NCI-H1930 (cell line): Measurements from ENCODE around the gene MTR.
"Not testable (repeated sequence)": the region's sequence is repeated elsewhere in the genome, so short reads cannot be mapped to it uniquely, and the experiment has no call there.

ENCODE experiments used
- DNase-seq, 2 experiments: peaks; one replicate each; lab custom pipeline; 2025; lab: John Stamatoyannopoulos, UW

MTR gene

DNA sequence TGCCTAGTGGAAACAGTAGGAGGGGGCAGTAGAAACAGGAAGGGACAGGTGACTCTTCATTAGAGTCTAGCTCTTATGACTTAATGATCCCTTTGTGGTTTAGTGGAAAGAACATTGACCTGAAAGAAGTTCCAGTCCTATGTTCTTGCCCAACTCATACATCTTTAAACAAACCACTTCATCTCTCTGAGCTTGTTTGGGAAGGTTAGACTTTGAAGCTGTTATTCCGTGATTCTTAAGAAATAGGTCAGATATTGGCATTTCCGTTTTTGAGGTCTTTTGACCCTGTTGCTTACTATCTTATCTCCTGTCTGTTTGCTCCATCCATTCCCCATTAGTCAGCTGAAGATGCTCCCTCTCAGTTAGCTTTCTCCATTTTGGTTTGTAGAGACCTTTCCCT lies 38.5 kb downstream of the MTR start:
- no peak for DNase-seq

DNA sequence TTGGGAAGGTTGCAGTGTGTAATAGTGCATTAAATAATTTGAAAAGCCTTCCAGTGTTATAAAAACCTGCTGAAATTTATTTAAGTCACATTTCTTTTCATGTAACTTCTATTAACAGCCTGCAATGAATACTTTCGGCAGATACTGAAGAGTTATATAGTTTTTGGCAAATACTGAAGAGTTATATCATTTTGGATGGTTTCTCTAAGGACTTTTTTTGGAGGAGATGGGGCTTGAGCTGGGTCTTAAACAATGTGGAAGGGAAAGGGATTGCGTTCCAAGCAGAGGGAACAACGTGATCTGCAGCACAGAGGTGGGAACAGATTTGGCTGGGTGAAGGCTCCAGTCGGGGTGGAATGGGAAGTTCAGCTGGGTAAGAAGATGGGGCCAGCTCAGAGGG lies 39.8 kb downstream of the MTR start:
- DNase-seq: no peak

DNA sequence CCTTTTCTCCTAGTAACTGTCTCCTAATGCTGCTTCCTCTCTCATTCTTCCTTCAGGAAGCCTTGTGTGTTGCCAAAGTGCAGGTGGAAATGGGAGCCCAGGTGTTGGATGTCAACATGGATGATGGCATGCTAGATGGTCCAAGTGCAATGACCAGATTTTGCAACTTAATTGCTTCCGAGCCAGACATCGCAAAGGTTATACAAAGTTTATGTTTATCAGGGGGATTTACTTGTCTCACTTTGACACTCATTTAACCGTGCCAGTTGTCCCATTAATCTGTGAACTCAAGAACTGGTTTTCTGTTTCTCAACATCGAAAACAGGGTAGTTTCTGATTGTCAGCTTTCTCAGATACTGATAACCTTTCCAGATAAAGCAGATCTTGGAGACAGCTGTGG lies 40.4 kb downstream of the MTR start:
- no peak for DNase-seq

DNA sequence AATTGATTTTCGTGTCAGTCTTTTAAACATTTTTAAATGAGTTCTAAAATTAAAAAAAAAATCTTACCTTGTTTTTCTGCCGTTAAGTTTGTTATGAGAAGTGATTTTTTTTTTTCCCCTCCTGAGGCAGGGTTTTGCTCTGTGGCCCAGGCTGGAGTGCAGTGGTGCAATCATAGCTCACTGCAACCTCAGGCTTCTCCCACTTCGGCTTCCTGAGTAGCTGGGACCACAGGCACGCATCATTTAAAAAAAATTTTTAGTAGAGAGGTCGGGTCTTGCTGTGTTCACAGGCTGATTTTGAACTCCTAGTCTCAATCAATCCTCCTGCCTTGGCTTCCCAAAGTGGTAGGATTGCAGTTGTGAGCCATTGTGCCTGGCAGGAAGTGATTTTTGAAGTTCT lies 41.1 kb downstream of the MTR start:
- no peak for DNase-seq

DNA sequence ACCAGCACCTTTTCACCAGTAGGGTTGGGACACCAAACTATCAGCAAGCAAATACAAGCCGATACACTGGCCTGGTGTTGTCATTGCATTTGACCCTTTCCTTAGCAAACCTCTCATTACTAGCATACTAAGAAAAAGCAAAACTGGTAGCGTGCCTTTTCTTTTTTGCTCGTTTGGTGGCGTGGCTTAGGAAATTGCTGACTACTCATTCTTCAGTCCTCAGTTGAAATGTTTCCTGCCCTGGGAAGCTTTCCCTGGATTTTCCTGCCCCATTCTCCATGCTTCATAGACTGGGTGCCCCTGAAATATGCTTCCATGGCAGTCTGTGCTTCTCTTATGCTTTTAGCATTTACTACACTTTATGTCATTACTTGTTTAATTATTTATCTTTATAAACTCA lies 42.0 kb downstream of the MTR start:
- DNase-seq: no peak

DNA sequence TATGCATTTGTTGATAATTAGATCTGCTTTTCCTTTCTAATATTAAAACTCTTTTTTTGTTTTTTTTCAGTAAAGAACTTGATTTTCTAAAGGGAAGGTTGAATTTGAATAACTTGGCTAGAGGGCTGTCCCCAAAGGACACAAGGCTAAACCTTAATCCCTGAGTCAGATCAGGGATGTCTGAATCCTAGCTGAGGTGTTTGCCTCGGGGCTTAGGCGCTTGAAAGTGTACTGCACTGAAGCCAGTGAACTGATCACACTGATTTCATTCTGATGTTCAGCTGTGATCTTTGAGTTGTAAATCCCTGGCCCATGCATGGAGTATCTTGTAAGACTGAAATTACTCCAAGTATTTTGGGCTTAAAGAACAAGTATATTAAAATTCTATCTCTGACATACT lies 42.8 kb downstream of the MTR start:
- DNase-seq: no peak

DNA sequence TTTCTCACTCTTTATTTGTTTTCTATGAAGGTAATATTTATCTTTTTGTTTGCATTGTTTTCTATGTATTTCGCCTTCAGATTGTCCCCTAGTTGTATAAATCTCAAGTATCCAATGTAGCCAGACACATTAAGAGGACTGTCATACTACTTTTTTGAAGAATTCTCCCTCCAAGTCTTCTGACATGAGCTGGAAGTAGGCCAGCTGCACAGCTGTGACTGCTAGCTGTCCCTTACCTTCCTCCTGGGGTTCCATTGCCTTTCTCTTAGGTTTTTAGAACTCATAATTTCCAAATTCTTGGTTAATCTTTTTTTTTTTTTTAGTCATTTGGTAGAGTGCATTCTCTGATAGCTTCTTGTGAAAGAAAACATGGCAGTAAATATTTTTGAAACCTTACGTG lies 46.2 kb downstream of the MTR start:
- no peak for DNase-seq

DNA sequence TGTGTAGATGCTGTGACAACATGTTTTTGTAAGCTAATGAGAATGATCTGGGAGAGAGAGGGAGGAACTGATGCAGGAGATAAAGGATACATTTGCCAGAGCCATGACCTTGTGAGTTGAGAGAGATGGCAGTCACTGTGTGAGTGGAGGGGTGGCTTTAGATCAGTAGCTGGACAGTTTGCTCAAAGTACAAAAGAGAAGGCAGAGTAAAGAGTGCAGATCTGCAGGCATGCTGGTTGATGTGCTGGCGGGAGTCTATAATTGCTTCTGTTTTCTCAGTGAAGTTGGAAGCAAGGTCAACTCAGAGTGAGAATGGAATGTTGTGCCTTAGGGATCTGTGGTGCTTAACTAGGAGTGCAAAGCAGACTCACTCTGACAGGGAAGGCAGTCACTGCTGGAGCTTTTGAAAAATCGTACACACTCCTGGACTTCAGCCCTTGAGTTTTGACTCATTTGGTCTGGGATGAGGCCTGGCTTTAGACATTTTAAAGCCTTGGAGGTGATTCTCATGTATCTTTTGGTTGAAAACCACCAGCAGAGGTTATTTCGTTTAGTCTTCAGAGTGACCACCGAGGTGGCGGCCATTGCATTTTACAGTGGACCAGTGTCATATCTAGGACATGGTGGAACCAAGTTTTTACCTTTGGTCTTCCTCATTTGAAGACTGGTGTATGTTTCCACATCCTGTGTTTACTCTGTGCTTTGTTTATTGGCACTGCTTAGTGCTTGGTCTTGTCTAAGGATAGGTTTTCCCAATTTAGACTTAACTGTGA lies 49.6 kb downstream of the MTR start:
- DNase-seq: no peak

DNA sequence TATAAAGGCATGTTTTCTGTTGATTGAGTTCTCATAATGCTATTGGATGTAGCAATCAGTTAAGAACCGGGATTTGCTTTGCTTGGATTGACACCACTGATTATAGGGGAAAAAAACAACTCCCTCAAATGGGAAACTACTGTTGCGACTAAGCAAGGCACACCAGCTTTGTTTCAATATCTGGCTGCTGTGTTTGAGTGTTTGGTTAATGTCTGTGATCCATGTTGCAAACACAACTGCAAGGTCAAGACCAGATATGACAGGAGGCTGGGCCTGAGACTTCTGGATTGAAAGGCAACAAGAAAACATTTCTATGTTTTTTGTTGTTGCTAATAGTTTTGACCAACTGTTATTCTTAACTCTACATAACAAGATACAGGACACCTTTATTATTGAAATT lies 50.7 kb downstream of the MTR start:
- DNase-seq: no peak

DNA sequence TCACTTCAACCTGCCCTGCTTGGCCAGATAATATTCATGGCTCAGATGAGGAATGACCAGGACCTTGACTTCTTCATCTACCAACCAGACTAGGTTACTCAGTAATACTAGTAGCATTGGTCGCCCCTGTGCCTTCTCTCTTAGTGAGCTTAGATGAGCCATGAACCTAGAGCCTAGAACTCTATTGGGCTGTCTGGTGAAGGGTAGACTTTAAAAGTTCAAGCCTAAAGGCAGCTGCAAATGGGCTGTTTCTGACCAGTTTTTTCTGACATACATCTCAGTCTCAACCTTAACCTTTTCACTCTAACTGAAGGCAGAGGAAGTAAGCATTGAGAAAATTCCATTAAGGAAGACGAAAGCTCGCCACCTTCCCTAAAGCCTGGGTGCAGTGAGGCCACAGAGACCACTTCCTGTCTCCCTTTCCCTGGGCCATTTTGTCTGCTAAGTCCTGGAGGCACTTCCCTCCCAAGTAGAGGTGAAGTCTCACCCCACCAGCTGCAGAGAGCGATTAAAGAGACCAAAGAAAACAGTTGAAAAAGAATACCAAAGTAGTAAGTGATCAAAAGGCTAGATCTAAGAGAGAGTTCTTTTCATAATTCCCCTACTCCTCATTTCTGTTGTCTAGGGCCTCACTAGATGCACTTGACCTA lies 53.3 kb downstream of the MTR start:
- no peak for DNase-seq

DNA sequence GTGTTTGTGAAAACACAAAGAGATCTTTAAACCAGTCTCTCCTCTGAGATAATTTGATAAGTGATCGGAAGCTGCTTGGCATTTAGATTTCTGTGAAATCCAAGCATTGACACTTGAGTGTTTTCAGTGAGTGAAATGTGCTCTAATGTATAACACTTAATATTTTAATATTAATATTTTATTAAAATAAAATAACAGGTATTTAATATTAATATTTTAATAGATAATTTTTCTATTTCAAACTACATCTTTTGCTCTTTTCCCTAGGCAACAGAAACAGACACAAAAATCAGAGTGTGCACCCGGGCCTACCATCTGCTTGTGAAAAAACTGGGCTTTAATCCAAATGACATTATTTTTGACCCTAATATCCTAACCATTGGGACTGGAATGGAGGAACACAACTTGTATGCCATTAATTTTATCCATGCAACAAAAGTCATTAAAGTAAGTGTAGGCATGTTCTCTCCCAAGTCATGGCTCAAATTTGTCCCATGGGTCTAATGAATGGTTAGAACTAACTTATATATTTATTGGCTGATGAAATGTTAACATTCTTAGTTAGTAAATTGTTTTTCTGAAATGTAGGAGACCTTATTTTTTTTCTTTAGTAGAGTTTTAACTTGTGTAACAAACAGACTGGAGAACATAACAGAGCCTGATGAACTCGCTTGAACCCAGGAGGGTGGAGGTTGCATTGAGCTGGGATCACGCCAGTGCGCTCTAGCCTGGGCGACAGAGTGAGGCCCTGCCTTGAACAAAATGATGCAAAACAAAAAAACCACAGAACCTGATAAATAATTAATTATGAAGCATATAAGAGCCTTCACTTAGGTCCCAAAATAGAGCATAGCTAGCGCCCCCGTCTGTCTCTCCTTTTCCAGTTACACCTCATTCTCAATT lies 55.2 kb downstream of the MTR start:
- DNase-seq: no peak

DNA sequence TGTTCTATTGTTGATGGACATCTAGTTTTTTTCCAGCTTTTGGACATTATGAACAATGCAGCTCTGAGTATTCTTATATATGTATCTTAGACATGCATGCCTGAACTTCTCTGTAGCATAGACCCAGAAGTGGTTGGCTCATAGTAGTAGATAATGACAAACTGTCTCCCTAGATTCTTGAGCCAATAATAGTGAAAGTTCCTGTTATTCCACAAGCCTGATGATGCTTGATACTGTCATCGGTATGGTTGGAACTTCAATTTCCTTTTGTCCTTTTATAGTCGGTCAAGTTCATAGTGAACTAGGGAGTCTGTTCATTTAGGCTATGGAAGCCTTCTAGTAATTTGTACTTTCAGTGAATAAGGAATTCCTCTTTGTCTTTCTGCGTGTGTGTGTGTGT lies 56.8 kb downstream of the MTR start:
- DNase-seq: no peak

DNA sequence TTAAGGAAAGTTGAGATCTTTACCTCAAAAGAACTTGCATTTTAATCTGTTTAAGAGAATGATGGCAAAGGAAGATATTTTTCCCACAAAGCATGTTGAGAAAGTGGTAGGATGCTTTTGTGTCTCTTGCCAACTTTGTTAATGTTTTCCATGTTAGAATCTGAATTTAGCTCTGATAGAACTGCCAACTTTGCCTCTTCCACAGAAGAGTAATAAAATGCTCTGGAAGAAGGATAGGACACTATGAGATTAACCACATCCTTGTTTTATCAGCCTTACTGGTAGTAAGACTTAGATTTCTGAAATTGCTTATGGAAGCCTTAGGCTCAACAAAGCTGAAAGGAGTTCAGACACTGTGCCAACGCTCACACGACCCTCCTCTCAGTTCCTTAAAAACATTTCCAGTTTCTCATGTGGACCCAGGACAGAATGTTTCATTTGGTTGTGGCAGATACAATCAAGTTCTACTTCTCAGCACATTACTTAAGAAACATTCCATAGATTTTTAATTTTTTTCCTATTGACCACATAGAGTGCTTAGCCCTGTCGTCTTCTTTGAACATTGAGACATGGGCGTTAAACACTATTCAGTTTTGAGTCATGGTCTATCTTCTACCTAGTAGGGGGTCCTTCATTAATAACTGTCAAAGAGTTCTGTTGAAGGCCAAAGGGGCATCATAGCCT lies 59.0 kb downstream of the MTR start:
- no peak for DNase-seq

DNA sequence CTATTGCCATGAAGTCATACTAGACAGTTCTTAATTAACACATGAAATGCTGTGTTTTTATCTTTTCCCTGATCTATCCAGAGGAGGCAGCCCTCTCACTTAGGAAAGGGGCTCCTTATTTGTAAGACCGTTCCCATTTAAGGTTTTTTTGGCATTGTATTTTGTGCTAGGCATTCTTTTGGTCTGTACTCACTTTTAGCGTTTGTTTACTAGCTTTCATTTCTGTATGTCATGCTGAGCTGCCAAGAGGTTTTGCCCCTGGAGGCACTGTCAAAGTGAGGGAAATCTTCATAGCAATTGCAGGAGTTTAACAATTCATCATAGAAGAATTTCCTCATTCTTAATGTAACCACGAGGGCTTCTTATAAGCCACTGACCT lies 59.5 kb downstream of the MTR start:
- no peak for DNase-seq

DNA sequence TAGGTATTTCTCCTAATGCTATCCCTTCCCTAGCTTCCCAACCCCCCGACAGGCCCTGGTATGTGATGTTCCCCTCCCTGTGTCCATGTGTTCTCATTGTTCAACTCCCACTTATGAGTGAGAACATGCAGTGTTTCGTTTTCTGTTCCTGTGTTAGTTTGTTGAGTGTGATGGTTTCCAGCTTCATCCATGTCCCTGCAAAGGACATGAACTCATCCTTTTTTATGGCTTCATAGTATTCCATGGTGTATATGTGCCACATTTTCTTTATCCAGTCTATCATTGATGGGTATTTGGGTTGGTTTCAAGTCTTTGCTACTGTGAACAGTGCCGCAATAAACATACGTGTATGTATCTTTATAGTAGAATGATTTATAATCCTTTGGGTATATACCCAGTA lies 61.6 kb downstream of the MTR start:
- not testable (repeated sequence) for DNase-seq

DNA sequence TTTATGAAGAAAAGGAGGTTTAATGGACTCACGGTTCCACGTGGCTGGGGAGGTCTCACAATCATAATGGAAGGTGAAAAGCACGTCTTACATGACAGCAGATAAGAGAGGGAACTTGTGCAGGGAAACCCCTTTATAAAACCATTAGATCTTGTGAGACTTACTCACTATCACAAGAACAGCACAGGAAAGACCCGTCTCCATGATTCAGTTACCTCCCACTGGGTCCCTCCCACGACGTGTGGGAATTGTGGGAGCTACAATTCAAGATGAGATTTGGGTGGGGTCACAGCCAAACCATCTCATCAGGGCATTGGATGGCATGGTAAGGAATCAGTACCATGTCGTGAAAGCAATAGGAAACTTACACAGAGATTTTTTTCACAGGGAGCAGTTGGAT lies 63.1 kb downstream of the MTR start:
- DNase-seq: no peak

DNA sequence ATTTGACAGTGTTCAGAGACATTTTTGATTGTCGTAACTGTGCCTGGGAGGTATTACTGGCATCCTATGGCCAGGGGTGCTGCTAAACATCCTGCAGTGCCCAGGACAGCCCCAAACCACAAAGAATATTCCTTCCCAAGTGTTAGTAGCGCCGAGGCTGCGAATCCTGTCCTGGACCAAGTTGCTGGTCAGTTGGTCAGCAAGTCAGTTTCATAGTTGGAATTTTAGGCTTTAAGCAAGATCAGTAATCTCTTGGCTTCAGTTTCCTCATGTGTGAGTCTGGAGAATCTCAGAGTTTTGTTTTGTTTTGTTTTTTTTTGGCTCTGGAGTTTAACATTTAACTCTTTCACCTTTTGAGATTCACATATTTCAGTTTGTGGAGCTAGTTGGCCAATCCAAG lies 65.0 kb downstream of the MTR start:
- DNase-seq: no peak

DNA sequence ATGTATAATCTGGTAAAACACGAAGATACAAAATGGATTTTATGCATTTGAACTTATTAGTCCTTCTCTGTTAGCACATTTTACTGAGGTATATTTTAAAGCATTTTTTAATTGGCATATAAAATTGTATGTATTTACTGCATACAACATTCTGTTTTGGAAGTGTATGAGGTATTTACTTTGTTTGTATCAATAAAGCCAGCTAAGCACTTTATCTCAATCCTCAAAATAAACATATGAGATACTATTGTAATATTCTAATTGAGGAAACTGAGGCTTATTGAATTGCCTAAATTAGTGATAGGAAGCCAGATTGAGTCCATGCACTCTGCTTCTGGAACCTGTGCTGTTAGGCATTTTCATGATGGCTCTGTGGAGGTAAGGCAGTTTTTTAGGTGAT lies 65.6 kb downstream of the MTR start:
- DNase-seq: no peak

DNA sequence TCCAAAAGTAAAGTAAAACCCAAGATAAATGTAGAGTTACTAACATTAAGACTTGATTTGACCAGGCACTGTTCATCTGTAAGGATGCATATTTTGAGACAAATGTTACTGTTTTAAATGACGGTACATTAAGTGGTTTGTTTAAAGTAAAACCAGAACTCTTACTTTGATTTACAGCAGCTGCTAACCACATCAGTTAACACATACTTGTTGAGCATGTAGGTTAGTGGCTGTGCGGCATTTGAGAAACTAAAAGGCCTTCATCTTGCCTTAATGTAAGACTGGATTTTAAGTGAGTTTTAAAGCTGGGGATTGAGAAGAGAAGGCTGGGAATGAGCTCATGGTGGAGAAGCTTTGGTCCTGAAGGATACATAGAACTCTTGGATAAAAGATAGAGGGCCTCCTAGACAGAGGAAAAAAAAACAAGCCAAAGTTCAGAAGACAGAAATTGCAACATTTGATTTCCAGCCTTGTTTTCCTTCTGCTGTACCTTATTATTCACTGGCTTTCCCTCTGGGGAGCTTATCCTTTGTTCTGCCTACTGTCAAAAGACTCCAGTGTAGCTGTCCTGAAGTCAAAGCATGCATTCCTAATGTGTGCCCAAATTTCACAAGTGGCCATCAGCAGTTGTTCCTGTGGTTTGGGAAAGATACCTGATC lies 66.6 kb downstream of the MTR start:
- no peak for DNase-seq

DNA sequence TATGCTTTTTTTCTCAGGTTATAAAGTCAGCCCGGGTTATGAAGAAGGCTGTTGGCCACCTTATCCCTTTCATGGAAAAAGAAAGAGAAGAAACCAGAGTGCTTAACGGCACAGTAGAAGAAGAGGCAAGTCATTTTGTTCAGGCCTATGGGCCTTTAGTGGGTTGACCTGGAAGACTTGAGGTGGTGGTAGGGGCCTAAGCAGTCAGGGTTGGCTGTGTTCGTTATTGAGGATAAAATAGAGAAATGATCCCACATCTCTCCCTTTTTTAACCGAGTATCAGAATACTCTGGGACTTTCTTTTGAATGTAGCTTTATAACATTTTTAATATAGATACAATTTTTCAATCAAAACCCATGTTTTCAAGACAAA lies 67.1 kb downstream of the MTR start:
- no peak for DNase-seq

DNA sequence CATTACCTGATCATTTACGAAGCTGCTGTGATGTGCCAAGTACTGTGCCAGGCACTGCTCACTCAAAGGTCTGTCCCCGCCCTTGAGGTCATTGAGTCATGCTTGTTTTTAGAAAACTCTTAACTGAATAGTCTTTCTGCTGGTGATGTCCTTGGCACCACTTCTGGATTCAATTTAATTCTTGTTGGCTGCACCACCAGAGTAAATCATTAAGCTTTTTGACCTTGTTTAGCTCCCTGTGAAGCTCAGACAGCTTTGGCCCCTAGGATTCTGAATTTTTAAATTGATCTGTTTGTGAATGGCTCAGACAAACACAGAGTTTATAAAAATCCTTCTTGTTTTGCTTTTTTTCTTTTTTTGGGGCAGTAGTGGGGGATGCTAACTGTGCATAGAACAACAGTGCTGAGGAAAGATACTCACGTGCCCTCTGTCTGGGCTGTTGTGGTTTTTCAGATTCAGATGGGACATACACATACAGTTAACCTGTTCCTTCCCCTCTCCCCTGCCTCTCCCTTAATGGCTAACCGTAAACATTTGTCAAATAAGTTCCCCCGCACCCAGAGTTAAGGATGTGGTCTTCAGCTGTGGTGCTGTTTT lies 67.6 kb downstream of the MTR start:
- no peak for DNase-seq

DNA sequence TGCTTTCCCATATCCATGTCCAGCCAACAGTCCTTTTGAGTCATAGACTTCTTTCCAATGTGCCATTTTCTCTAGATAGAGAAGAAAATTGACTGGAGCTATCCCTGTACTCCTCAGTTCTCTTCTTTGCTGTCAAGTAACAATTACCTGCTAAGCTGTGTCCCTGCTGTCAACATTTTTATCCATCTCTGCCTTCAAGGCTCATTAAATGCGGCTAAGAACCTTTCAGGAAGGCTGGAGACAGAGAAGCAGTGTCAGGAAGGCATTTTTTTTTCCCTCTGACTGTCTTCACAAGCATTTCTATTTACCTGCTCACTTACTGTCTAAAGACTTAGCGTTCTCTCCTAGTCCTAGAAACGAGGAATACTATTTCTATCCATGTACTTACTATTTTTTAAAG lies 69.1 kb downstream of the MTR start:
- DNase-seq: no peak
